OCI-LY1 (cell line): Measurements from ENCODE around the gene MAP4K3.

ENCODE experiments used
- CTCF ChIP-seq: fragments of 200-600 bp; sonication (generic), shearing (Covaris generic); IDR thresholded peaks from 2 replicates; pipeline ENCODE4 v1.5.1; 2017; ENCODE audit warnings: mild to moderate bottlenecking, antibody characterized with exemption, low read length, moderate library complexity, mixed read lengths
- EZH2 ChIP-seq: fragments of 200-600 bp; sonication (generic), shearing (Covaris generic); IDR thresholded peaks from 2 replicates; pipeline ENCODE4 v1.8.0; 2017; ENCODE audit warnings: borderline replicate concordance, mixed run types, mild to moderate bottlenecking, antibody characterized with exemption, low read length, moderate library complexity, mixed read lengths

GRCh38 chr2:39395313-39395712 is 41.8 kb downstream of the MAP4K3 start:
- TF ChIP-seq CTCF (no peak), EZH2 (no peak)
